LNCaP clone FGC (cell line): ENCODE data around the gene VEGFB.

ENCODE experiments used
- DNase-seq: peaks from one replicate; pipeline ENCODE4 v3.0.0-alpha.2; 2011; ENCODE audit warnings: low read depth
- H3K4me3 ChIP-seq: 2 replicates; pipeline ENCODE4 v1.5.1; 2011; ENCODE audit warnings: mild to moderate bottlenecking, low read depth, low read length, control low read depth
- CTCF ChIP-seq: IDR thresholded peaks from 2 replicates; pipeline ENCODE4 v1.5.1; 2012; ENCODE audit warnings: mild to moderate bottlenecking; ENCODE audit not compliant: control insufficient read depth, insufficient read depth; ENCODE audit errors: extremely low read depth

The VEGFB gene

GRCh38 chr11:64206457-64207255 lies 27.7 kb upstream of the VEGFB start, which contains the start of gene FERMT3:
FERMT3 (plus strand) TSS chr11:64206721; CDS start chr11:64207365, 644 bp downstream.
- TF ChIP-seq CTCF: no peak
- no peak for DNase-seq
- H3K4me3 ChIP-seq: no peak within 1 kb of the TSS

- no peak for TF ChIP-seq CTCF
- no peak for DNase-seq
- no peak overlapping the region for H3K4me3 ChIP-seq
Observed at GRCh38 chr11:64207256-64208085, 26.9 kb upstream of the VEGFB start.

- no peak for DNase-seq
- no peak for TF ChIP-seq CTCF
- no peak overlapping the region for H3K4me3 ChIP-seq
Observed at GRCh38 chr11:64208086-64208795, 26.1 kb upstream of the VEGFB start.

GRCh38 chr11:64208796-64209562 lies 25.4 kb upstream of the VEGFB start:
- no peak for TF ChIP-seq CTCF
- no peak for DNase-seq
- H3K4me3 ChIP-seq: no peak overlapping the region

DNA sequence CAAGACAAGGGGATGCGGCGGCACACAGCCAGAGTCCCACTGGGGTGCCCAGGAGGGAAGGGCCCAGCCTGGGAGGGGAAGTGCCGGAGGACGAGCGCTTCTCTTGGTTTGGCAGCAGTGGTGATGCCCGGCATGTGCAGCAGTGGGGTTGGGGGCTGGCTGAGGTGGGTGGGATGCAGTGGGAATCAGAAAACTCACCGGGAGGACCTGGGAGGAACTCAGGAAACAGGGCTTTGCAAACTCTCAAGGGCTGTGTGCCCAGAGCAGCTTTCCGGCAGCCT lies 24.9 kb upstream of the VEGFB start:
- no peak for TF ChIP-seq CTCF
- no peak overlapping the region for H3K4me3 ChIP-seq
- DNase-seq: no peak

DNA sequence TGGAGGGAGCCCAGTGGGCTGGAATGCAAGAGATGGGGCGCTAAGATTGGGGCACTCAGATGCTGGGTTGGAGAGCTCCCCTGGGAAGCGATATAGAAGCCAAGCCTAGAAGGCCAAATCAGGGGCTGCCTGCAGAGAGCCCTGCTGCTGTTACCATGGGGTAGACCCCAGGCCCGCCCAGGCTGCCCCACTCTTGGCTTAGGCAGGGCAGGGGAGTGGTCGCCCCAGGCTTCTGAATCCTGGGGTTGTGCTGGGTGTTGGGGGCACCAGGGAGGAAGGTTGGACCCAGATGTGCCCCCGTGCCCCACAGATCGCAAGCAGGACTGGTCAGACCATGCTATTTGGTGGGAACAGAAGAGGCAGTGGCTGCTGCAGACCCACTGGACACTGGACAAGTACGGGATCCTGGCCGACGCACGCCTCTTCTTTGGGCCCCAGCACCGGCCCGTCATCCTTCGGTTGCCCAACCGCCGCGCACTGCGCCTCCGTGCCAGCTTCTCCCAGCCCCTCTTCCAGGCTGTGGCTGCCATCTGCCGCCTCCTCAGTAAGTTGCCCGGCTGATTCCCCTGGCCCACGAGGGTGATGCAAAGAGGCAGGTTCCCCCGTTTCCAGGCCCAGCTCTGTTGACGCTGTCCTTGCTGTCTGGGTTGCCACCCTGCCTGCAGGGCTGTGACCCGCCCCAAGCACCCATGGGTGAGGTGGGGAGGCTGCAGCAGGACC lies 23.9 kb upstream of the VEGFB start:
- TF ChIP-seq CTCF: no peak
- H3K4me3 ChIP-seq: no peak overlapping the region

More for the DNA sequence above, 23.9 kb upstream of the VEGFB start:
- no peak for DNase-seq
